Activated naive CD4-positive, alpha-beta T cell treated with anti-CD3 and anti-CD28 coated beads, Interleukin-2, amount 10 ng/mL, durations not matched to agents 7 days and 5 days (primary cell): ENCODE results near the gene WDR59.
A peak's percentile ranks its signal among the peaks of the same experiment; 100 is the strongest.
"Not testable (repeated sequence)": the region's sequence is repeated elsewhere in the genome, so short reads cannot be mapped to it uniquely, and the experiment has no call there.

ENCODE experiments used
- CTCF ChIA-PET: fragments of 350-600 bp; sonication (Branson Sonifier 250); formaldehyde crosslinking; loops from one replicate; lab custom pipeline; 2021; ENCODE audit warnings: antibody characterized with exemption; lab: Charles Lee
- DNase-seq: peaks from one replicate; pipeline ENCODE4 v3.0.0-alpha.2; 2020
- H3K27ac Mint-ChIP-seq: one replicate; pipeline ENCODE4 v1.8.0; 2021; ENCODE audit warnings: mild to moderate bottlenecking, moderate library complexity, mixed read lengths
- H3K27me3 Mint-ChIP-seq: one replicate; pipeline ENCODE4 v1.8.0; 2021; ENCODE audit warnings: mild to moderate bottlenecking, mixed read lengths
- H3K36me3 Mint-ChIP-seq: one replicate; pipeline ENCODE4 v1.8.0; 2021; ENCODE audit warnings: mixed read lengths
- H3K4me1 Mint-ChIP-seq: one replicate; pipeline ENCODE4 v1.8.0; 2021; ENCODE audit warnings: mixed read lengths
- H3K4me3 Mint-ChIP-seq: one replicate; pipeline ENCODE4 v1.8.0; 2021; ENCODE audit warnings: mild to moderate bottlenecking, moderate library complexity, mixed read lengths
- H3K9me3 Mint-ChIP-seq: one replicate; pipeline ENCODE4 v1.8.0; 2021; ENCODE audit warnings: mixed read lengths

Gene WDR59

DNA sequence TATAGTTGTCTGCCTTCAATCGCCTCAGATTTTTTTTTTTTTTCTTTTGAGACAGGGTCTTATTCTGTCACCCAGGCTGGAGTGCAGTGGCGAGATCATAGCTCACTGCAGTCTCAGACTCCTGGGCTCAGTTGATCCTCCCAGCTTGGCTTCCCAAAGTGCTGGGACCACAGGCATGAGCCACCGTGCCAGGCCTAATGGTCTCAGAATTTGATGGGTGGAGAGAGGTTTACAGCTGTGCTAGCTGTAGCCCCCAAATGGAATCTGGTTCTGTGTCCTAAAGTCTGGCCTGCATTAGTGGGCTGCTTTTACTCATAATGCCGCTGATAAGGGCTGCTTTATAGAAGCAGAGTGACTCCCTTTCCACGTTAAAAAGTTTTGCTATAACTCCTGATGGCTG, 19.0 kb upstream of the WDR59 start:
- CTCF ChIA-PET, result interaction anchor here (1.3 kb wide), 1 partner anchor 59 kb away, joined by 3 read pairs; no protein-coding TSS in a partner anchor
- H3K4me1 Mint-ChIP-seq, result peaks cover 14% of the 10 kb centered on the region
- H3K36me3 Mint-ChIP-seq, result peaks cover 2% of the 10 kb centered on the region
- no peak overlapping the region for H3K4me3 Mint-ChIP-seq
- no peak for DNase-seq
- no peaks in the 10 kb centered on the region for H3K9me3 Mint-ChIP-seq
- H3K27me3 Mint-ChIP-seq, result peaks cover 18% of the 10 kb centered on the region
- H3K27ac Mint-ChIP-seq, result no peak overlapping the region

- Mint-ChIP-seq H3K27ac (no peak overlapping the region), H3K36me3 (peaks cover 2% of the 10 kb centered on the region), H3K9me3 (no peaks in the 10 kb centered on the region), H3K27me3 (peaks cover 23% of the 10 kb centered on the region), H3K4me3 (no peak overlapping the region), H3K4me1 (peaks cover 20% of the 10 kb centered on the region)
- CTCF ChIA-PET, result interaction anchor here (1.6 to 2.9 kb wide), 2 partner anchors 9 to 108 kb away, joined by 4 to 14 read pairs; no protein-coding TSS in a partner anchor
- DNase-seq, result no peak
Measured at GRCh38 chr16:75002474-75002873, 17.6 kb upstream of the WDR59 start.

GRCh38 chr16:75000481-75001081, 15.7 kb upstream of the WDR59 start:
- peak overlapping the region; percentile 69 for H3K4me3 Mint-ChIP-seq
- CTCF ChIA-PET, result interaction anchor here (1.6 to 6.2 kb wide), 3 partner anchors 10 to 110 kb away, joined by 4 to 135 read pairs (median 14); no protein-coding TSS in a partner anchor

DNA sequence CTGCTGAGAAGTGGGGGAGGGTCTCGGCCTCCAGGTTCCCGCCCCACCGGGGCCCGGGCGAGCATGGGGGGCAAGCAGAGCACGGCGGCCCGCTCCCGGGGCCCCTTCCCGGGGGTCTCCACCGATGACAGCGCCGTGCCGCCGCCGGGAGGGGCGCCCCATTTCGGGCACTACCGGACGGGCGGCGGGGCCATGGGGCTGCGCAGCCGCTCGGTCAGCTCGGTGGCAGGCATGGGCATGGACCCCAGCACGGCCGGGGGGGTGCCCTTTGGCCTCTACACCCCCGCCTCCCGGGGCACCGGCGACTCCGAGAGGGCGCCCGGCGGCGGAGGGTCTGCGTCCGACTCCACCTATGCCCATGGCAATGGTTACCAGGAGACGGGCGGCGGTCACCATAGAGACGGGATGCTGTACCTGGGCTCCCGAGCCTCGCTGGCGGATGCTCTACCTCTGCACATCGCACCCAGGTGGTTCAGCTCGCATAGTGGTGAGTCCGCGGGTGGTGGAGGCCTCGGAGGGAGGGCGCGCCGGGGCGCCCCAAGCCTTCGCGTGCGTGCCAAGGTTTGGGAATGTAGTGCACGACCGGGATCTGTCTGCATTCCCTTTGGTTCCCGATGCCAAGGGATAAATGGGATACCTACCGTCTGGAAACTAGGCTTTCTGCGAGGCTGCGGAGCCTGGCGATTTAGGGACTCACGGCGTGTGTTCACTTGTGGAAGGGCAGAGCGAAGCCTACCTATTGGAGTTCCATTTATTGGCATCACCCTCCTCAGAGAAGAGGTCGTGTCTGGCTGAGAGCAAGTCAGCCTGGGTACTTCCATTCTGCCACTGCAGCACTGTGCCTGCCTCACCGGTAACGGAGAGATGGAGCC, 14.9 kb upstream of the WDR59 start:
- CTCF ChIA-PET, result interaction anchor here (0.5 to 6.2 kb wide), 4 partner anchors 15 to 200 kb away, joined by 4 to 135 read pairs (median 13); partner anchors contain the start of gene WDR59
- Mint-ChIP-seq H3K36me3 (peaks cover 2% of the 10 kb centered on the region), H3K9me3 (no peaks in the 10 kb centered on the region), H3K27me3 (peaks cover 27% of the 10 kb centered on the region), H3K4me3 (peak overlapping the region; percentile 69), H3K4me1 (peaks cover 20% of the 10 kb centered on the region), H3K27ac (no peak overlapping the region)
- peak; percentile 80 for DNase-seq

More at GRCh38 chr16:75000481-75001081, 15.7 kb upstream of the WDR59 start:
- Mint-ChIP-seq H3K27me3 (peaks cover 24% of the 10 kb centered on the region), H3K4me1 (peaks cover 20% of the 10 kb centered on the region), H3K27ac (no peak overlapping the region), H3K36me3 (peaks cover 2% of the 10 kb centered on the region), H3K9me3 (no peaks in the 10 kb centered on the region)
- DNase-seq, result no peak

- H3K27me3 Mint-ChIP-seq, result peaks cover 27% of the 10 kb centered on the region
- H3K4me3 Mint-ChIP-seq, result peak overlapping the region; percentile 69
- peaks cover 2% of the 10 kb centered on the region for H3K36me3 Mint-ChIP-seq
- CTCF ChIA-PET, result interaction anchor here (0.5 to 6.2 kb wide), 6 partner anchors 14 to 201 kb away, joined by 3 to 135 read pairs (median 6); partner anchors contain the start of gene WDR59
- no peak overlapping the region for H3K27ac Mint-ChIP-seq
- peak; percentile 47 for DNase-seq
- H3K9me3 Mint-ChIP-seq, result no peaks in the 10 kb centered on the region
- H3K4me1 Mint-ChIP-seq, result peaks cover 20% of the 10 kb centered on the region
Measured at GRCh38 chr16:74999219-74999608, 14.3 kb upstream of the WDR59 start.

DNA sequence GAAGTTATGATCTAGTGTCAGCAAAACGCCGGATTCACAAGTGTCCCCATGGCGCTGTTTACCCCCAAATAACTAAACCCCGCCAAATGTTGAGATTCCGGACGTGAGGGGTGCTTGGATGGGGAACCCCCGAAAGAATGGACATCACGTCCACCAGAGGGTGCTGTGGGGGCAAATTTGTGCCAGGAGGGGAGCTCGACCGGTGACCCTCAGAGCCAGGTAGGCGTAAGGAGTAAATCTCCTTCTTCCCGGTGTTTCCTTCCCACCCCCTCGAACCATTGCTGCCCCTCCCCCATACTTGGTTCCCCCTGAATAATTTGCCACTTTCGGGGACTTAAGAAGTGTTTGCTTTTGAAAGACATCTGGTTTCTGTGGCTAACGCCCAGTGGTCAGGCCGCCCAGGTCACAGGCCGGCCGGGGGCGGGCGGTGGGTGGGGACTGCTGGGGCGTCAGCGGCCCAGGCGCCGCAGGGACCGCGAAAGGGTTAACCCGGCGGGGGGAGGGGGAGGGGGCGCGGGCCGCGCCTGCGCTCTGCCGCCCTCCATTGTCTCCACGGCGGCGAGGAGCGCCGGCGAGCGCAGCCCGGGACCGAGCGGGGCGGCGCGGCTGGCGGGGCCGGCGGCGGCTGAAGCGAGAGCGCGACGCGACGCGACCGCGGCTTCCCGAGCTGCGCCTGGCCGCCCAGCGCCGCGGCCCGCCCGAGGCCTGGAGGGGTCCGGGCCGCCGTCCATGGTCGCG, 13.7 kb upstream of the WDR59 start, which contains the start of gene ZNRF1:
ZNRF1 (plus strand) TSS at position 544 of the 738 bp plus-strand sequence. CDS start 648 bp downstream, outside the sequence.
- peak; percentile 85 for DNase-seq
- Mint-ChIP-seq H3K4me3 (peak within 1 kb of the TSS; percentile 83), H3K27ac (peak within 1 kb of the TSS; percentile 82), H3K27me3 (peaks cover 31% of the 10 kb centered on the region), H3K36me3 (peaks cover 2% of the 10 kb centered on the region), H3K9me3 (no peaks in the 10 kb centered on the region), H3K4me1 (peaks cover 20% of the 10 kb centered on the region)
- CTCF ChIA-PET, result interaction anchor here (0.7 to 6.2 kb wide), 17 partner anchors 10 to 123 kb away, joined by 3 to 135 read pairs (median 5); partner anchors contain the start of gene WDR59

- H3K27ac Mint-ChIP-seq, result no peak overlapping the region
- H3K9me3 Mint-ChIP-seq, result no peaks in the 10 kb centered on the region
- no peak overlapping the region for H3K4me3 Mint-ChIP-seq
- H3K27me3 Mint-ChIP-seq, result peaks cover 37% of the 10 kb centered on the region
- peaks cover 2% of the 10 kb centered on the region for H3K36me3 Mint-ChIP-seq
- CTCF ChIA-PET, result interaction anchor here (3.3 to 6.2 kb wide), 2 partner anchors 12 to 113 kb away, joined by 19 to 135 read pairs; partner anchors contain the start of gene WDR59
- H3K4me1 Mint-ChIP-seq, result peaks cover 20% of the 10 kb centered on the region
- DNase-seq, result no peak
Measured at GRCh38 chr16:74997042-74997491, 12.1 kb upstream of the WDR59 start.

DNA sequence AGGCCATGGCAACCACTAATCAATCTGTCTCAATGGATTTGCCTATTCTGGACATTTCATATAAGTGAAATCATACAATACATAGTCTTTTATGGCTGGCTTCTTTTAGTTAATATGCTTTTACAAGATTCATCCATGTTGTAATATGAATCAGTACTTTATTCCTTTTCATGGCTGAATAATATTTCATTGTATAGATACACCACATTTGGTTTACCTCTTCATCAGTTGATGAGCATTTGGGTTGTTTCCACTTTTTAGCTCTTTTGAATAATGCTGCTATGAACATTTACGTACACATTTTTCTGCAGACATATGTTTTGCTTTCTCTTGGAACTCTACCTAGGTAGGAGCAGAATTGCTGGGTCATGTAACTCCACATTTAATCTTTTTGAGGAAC, 11.1 kb upstream of the WDR59 start:
- no peak for DNase-seq
- Mint-ChIP-seq H3K4me3 (no peak overlapping the region), H3K27me3 (peaks cover 44% of the 10 kb centered on the region), H3K4me1 (peaks cover 18% of the 10 kb centered on the region), H3K27ac (no peak overlapping the region), H3K9me3 (no peaks in the 10 kb centered on the region), H3K36me3 (peaks cover 2% of the 10 kb centered on the region)
- CTCF ChIA-PET, result interaction anchor here (1.0 to 6.2 kb wide), 3 partner anchors 9 to 114 kb away, joined by 3 to 135 read pairs (median 19); partner anchors contain the start of gene WDR59

DNA sequence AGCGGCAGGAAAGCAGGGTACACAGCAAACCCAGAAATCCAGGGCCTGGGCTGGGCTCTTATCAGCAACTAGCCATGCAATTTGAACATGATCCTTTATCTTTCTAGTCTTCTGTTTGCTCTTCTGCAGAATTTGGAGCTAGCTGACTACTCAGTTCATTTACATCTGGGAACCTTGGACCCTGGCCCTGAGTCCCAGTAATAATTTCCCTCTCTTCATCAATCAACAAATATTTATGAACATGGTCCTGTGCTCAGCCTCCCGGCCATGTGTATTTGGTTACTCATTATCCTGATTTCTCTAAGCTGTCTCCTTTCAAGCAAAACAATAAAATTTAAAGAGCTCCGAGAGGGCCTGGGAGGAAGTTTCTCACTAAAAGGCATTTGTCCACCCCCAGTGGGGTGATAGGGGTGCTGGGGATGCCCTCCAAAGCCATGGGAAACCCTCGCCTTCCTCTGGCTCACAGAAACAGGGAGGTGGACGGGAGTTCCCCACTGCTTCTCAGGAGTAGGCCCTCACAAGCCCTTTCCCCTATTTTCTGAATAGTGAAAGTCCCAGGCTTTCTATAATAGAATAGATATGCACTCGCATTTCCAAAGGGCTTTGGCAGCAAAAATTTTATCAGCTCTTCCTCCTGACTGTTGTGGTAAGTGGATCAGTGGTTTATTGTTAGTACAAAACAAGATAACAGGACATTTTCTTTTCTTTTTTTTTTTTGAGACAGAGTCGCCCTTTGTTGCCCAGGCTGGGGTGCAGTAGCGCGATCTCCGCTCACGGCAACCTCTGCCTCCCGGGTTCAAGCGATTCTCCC, 6.9 kb upstream of the WDR59 start:
- CTCF ChIA-PET, result interaction anchor here (1.1 to 2.5 kb wide), 3 partner anchors 108 to 120 kb away, joined by 3 to 16 read pairs (median 3); no protein-coding TSS in a partner anchor
- no peaks in the 10 kb centered on the region for H3K4me1 Mint-ChIP-seq
- no peaks in the 10 kb centered on the region for H3K9me3 Mint-ChIP-seq
- H3K36me3 Mint-ChIP-seq, result no peaks in the 10 kb centered on the region
- H3K27me3 Mint-ChIP-seq, result peaks cover 35% of the 10 kb centered on the region
- no peak overlapping the region for H3K4me3 Mint-ChIP-seq
- H3K27ac Mint-ChIP-seq, result no peak overlapping the region
- no peak for DNase-seq

DNA sequence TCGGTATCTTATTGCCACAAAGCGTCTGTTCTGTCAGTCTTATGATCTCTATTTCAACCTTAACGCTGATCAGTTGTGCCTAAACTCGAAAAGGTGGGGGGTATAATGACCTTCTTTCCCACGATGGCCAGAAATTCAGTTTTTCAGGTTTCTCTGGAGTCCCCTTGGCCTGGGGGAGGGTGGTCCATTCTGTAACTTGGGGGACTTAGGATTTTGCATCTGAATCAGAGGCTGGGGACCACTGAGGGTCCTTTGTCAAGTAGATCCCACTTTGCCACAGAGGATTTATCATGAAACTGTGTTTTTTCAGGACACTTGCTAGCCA, 6.3 kb upstream of the WDR59 start:
- Mint-ChIP-seq H3K27me3 (peaks cover 35% of the 10 kb centered on the region), H3K36me3 (no peaks in the 10 kb centered on the region), H3K9me3 (no peaks in the 10 kb centered on the region), H3K27ac (no peak overlapping the region), H3K4me3 (no peak overlapping the region), H3K4me1 (no peaks in the 10 kb centered on the region)
- DNase-seq, result no peak
- CTCF ChIA-PET, result no interaction called here

- Mint-ChIP-seq H3K27me3 (peaks cover 35% of the 10 kb centered on the region), H3K4me3 (no peak overlapping the region), H3K36me3 (no peaks in the 10 kb centered on the region), H3K4me1 (no peaks in the 10 kb centered on the region), H3K27ac (no peak overlapping the region), H3K9me3 (no peaks in the 10 kb centered on the region)
- DNase-seq, result no peak
- CTCF ChIA-PET, result no interaction called here
Measured at GRCh38 chr16:74990832-74991231, 5.9 kb upstream of the WDR59 start.

DNA sequence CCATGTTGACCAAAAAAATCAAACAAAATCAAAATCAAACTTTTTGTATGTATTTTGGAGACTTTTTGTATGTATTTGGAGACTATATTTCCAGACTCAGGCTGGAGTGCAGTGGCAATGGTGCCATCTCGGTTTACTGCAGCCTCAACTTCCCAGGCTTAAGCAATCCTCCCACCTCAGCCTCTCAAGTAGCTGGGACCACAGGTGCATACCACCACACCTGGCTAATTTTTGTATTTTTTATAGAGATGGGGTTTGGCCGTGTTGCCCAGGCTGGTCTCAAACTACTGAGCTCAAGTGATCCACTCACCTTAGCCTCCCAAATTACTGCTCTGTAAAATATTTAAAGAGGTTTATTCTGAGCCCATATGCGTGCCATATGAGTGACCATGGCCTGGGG, 4.9 kb upstream of the WDR59 start:
- H3K4me3 Mint-ChIP-seq, H3K9me3 Mint-ChIP-seq, DNase-seq, H3K27ac Mint-ChIP-seq, H3K4me1 Mint-ChIP-seq, CTCF ChIA-PET, H3K36me3 Mint-ChIP-seq: not testable (repeated sequence)
- H3K27me3 Mint-ChIP-seq, result peaks cover 30% of the 10 kb centered on the region
